SK-N-SH (cell line): Measurements from ENCODE around the gene RHOBTB1. TPM values are rescaled to one million over a fixed set of nuclear protein-coding genes. Genes with fewer than 3 reads are reported as not detected.

Experiments used
- CTCF ChIA-PET: fragments of 300-600, 350-600 bp; formaldehyde crosslinking; extraction: SDS; loops from one replicate; lab custom pipeline; 2021; lab: Yijun Ruan, JAX
- POLR2A ChIA-PET: fragments of 350-600 bp; sonication (Branson Sonifier 250); formaldehyde crosslinking; extraction: SDS; loops from one replicate; lab custom pipeline; 2020; ENCODE audit warnings: antibody characterized with exemption, inconsistent platforms; lab: Yijun Ruan, JAX
- DNase-seq: peaks from one replicate; pipeline ENCODE4 v3.0.0; 2012
- H2AFZ ChIP-seq: fragments of 200-600 bp; sonication (generic); 2 replicates; pipeline ENCODE4 v1.8.1; 2016; ENCODE audit warnings: antibody characterized with exemption, mild to moderate bottlenecking, low read depth
- H3F3A ChIP-seq: fragments of 200-600 bp; sonication (generic); replicated peaks from 2 replicates; pipeline ENCODE3; 2016; ENCODE audit warnings: antibody characterized with exemption, mild to moderate bottlenecking; ENCODE audit not compliant: insufficient read depth
- H3K27ac ChIP-seq, 2 experiments: fragments of 200-500 bp in 1 of 2; fragments of 200-600 bp in 1 of 2; sonication (Bioruptor generic) in 1 of 2; sonication (generic), shearing (Covaris generic) in 1 of 2; 2 replicates each; pipeline versions ENCODE4 v1.5.1 to v1.6.1; 2014 to 2016; ENCODE audit warnings: low read depth in 2 of 2, inconsistent platforms in 1 of 2, low read length in 1 of 2, mild to moderate bottlenecking in 1 of 2, mixed read lengths in 1 of 2
- H3K27me3 ChIP-seq: fragments of 200-600 bp; sonication (generic), shearing (Covaris generic); 2 replicates; pipeline ENCODE4 v1.6.1; 2016; ENCODE audit warnings: mixed run types; ENCODE audit not compliant: insufficient read depth
- H3K36me3 ChIP-seq, 2 experiments: fragments of 200-500 bp in 1 of 2; fragments of 200-600 bp in 1 of 2; sonication (Bioruptor generic) in 1 of 2; sonication (generic) in 1 of 2; replicated peaks in 1 of 2; 2 replicates each; pipeline versions ENCODE3 to v1.5.1; 2014 to 2016; ENCODE audit warnings: low read length in 1 of 2, mild to moderate bottlenecking in 1 of 2; ENCODE audit not compliant: insufficient read depth in 2 of 2, control insufficient read depth in 1 of 2
- H3K4me1 ChIP-seq, 2 experiments: fragments of 200-500 bp in 1 of 2; fragments of 200-600 bp in 1 of 2; sonication (Bioruptor generic) in 1 of 2; sonication (generic), shearing (Covaris generic) in 1 of 2; 2 replicates each; pipeline versions ENCODE4 v1.5.1 to v1.6.1; 2014 to 2016; ENCODE audit warnings: low read depth in 1 of 2, low read length in 1 of 2, mixed run types in 1 of 2; ENCODE audit not compliant: insufficient read depth in 2 of 2, control insufficient read depth in 1 of 2
- H3K4me2 ChIP-seq: fragments of 200-600 bp; sonication (generic), shearing (Covaris generic); 2 replicates; pipeline ENCODE4 v1.6.1; 2017; ENCODE audit warnings: mixed run types
- H3K4me3 ChIP-seq, 2 experiments: fragments of 200-500 bp in 1 of 2; fragments of 200-600 bp in 1 of 2; sonication (Bioruptor generic) in 1 of 2; sonication (generic), shearing (Covaris generic) in 1 of 2; 2 replicates each; pipeline versions ENCODE4 v1.5.1 to v1.8.1; 2014 to 2016; ENCODE audit warnings: low read depth in 2 of 2, inconsistent platforms in 1 of 2, low read length in 1 of 2, mild to moderate bottlenecking in 1 of 2, mixed read lengths in 1 of 2, moderate library complexity in 1 of 2
- H3K79me2 ChIP-seq: fragments of 200-600 bp; sonication (generic); 2 replicates; pipeline ENCODE4 v1.8.1; 2017; ENCODE audit warnings: mild to moderate bottlenecking; ENCODE audit not compliant: insufficient read depth
- H3K9ac ChIP-seq: fragments of 200-600 bp; sonication (generic); 2 replicates; pipeline ENCODE4 v1.6.1; 2017; ENCODE audit warnings: mixed run types
- H3K9me2 ChIP-seq: fragments of 200-600 bp; sonication (generic); 2 replicates; pipeline ENCODE4 v1.6.1; 2017; ENCODE audit warnings: mixed run types
- H3K9me3 ChIP-seq: fragments of 200-600 bp; sonication (generic); 2 replicates; pipeline ENCODE4 v1.6.1; 2017; ENCODE audit warnings: mixed run types, mild to moderate bottlenecking, moderate library complexity
- H4K20me1 ChIP-seq: fragments of 200-600 bp; sonication (generic); 2 replicates; pipeline ENCODE4 v1.6.1; 2017; ENCODE audit warnings: mild to moderate bottlenecking, mixed run types; ENCODE audit not compliant: insufficient read depth
- FOXJ3 ChIP-seq: sonication (generic); formaldehyde crosslinking; IDR thresholded peaks from 2 replicates; pipeline ENCODE4 v1.5.1; 2020; ENCODE audit warnings: mild to moderate bottlenecking, missing genetic modification reagents
- GABPA ChIP-seq: IDR thresholded peaks from 2 replicates; pipeline ENCODE4 v1.4.0; 2012; ENCODE audit warnings: low read depth, mild to moderate bottlenecking
- NFIC ChIP-seq: IDR thresholded peaks from 2 replicates; pipeline ENCODE4 v1.4.0; 2012; ENCODE audit warnings: borderline replicate concordance
- RCOR1 ChIP-seq: fragments of 150-350 bp; IDR thresholded peaks from 2 replicates; pipeline ENCODE4 v1.6.1; 2017; ENCODE audit warnings: antibody characterized with exemption, low read length
- RFX5 ChIP-seq: IDR thresholded peaks from 2 replicates; pipeline ENCODE4 v1.6.1; 2012; ENCODE audit warnings: mild to moderate bottlenecking, improper control_type of control experiment, low read length
- RXRA ChIP-seq: IDR thresholded peaks from 2 replicates; pipeline ENCODE4 v1.4.0; 2012; ENCODE audit warnings: low read depth, mild to moderate bottlenecking, borderline replicate concordance
- SIN3A ChIP-seq: IDR thresholded peaks from 2 replicates; pipeline ENCODE4 v1.6.1; 2012; ENCODE audit warnings: low read depth, mild to moderate bottlenecking, low read length, moderate library complexity, borderline replicate concordance
- SMC3 ChIP-seq: IDR thresholded peaks from 2 replicates; pipeline ENCODE4 v1.6.1; 2012; ENCODE audit warnings: low read depth, low read length, improper control_type of control experiment
- TEAD4 ChIP-seq: IDR thresholded peaks from 2 replicates; pipeline ENCODE4 v1.4.0; 2012; ENCODE audit warnings: mild to moderate bottlenecking, borderline replicate concordance; ENCODE audit not compliant: insufficient read depth
- USF2 ChIP-seq: fragments of 150-350 bp; IDR thresholded peaks from 2 replicates; pipeline ENCODE4 v1.6.1; 2017; ENCODE audit warnings: antibody characterized with exemption, low read length, low read depth, borderline replicate concordance
- YY1 ChIP-seq: IDR thresholded peaks from 2 replicates; pipeline ENCODE4 v1.4.0; 2012; ENCODE audit warnings: low read depth, mild to moderate bottlenecking
- WGBS: methylation state at CpG from one replicate; pipeline ENCODE4 v1.1.6; 2017; ENCODE audit warnings: low lambda C conversion rate; 5-methylcytosine and 5-hydroxymethylcytosine counted together
- polyA plus RNA-seq, 3 experiments: library from polyadenylated mRNA; depleted of rRNA; stranded (reverse); fragments of >200 nt; gene quantifications; 2 replicates each; pipeline ENCODE4 v1.2.3, GENCODE V29; 2012
- TF ChIP-seq, protein P1 (sequence below): IDR thresholded peaks from 2 replicates; pipeline ENCODE4 v1.4.0; 2012; ENCODE audit warnings: low read depth, borderline replicate concordance

The RHOBTB1 gene
- polyA plus RNA-seq, 1 of the 3 experiments (the other 2 are of a cell fraction) = 10.5 TPM

DNA sequence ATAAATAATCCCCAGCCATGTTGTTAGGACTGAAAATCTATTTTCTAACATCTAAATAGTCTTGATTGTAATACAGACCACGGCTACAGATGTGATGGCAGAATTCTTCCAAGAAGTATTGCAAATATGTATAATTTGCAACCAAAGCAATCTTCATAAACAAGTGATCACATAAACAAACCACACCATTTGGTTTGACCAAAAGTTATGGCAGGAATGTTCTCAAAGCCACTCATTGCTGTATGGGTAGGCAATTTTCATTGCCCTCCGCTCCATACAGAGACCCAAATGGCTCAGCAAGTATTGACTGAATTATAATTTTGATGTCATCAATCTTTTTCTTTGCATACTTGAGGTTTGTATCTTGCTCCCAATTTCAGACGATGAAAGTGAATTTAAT is 19.0 kb upstream of the RHOBTB1 start:
- Histone ChIP-seq H3K4me1 (peaks cover 20 to 28% of the 10 kb centered on the region in 2 experiments), H3K27ac (peak overlapping the region in 1 of 2 experiments; percentile 92; a peak in 3 of 4 replicates), H3K9ac (peak overlapping the region; percentile 39; the same call in 1 of the 2 replicates), H4K20me1 (no peaks in the 10 kb centered on the region), H3K27me3 (no peaks in the 10 kb centered on the region), H3K36me3 (no peaks in the 10 kb centered on the region), H3K4me3 (no peak overlapping the region), H3K9me3 (no peaks in the 10 kb centered on the region), H3K4me2 (0 out of 2 replicates have a peak overlapping the region, but pooled peaks have one; percentile 67), H3K79me2 (no peaks in the 10 kb centered on the region), H2AFZ (no peak overlapping the region; the same call in 1 of the 2 replicates), H3F3A (peaks cover 32% of the 10 kb centered on the region), H3K9me2 (no peaks in the 10 kb centered on the region)
- DNase-seq = no peak
- ChIA-PET CTCF (interaction anchor here (0.6 to 5.1 kb wide), 4 partner anchors 12 to 145 kb away, joined by 3 to 25 read pairs (median 5); no protein-coding TSS in a partner anchor), POLR2A (no interaction called here)
- WGBS = 70% methylated on average over 3 of the region's 3 CpGs
- TF ChIP-seq RFX5 = no peak
- no peak for TF ChIP-seq SMC3
- TF ChIP-seq SIN3A = no peak

DNA sequence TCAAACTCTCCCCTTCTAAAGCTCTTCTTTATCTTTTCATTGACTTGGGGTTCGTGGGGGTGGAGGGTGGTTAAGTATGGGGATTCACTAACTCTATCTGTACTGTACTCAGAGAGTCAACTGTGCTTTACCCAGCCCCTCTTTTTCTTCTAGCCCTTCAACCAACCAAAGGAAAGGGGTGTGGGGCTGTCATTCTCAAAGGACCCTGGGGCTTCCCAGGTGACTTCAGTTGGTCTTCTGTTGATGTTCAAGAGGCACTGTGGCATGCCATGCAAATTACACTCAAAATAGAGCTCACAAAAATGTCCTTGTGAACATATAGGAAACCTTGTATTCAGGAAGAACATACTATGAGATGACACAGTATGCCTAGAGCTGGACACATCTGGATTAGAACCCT is 16.9 kb upstream of the RHOBTB1 start:
- Histone ChIP-seq H2AFZ (no peak overlapping the region), H3K79me2 (no peaks in the 10 kb centered on the region), H3F3A (peaks cover 33% of the 10 kb centered on the region), H3K27me3 (no peaks in the 10 kb centered on the region), H3K36me3 (no peaks in the 10 kb centered on the region), H4K20me1 (no peaks in the 10 kb centered on the region), H3K9me3 (no peaks in the 10 kb centered on the region), H3K9me2 (no peaks in the 10 kb centered on the region), H3K9ac (no peak overlapping the region), H3K4me2 (no peak overlapping the region), H3K27ac (peak overlapping the region in 1 of 2 experiments; percentile 92; a peak in 2 of 4 replicates), H3K4me1 (peaks cover 34 to 37% of the 10 kb centered on the region in 2 experiments), H3K4me3 (no peak overlapping the region)
- no peak for TF ChIP-seq RCOR1
- TF ChIP-seq TEAD4 = no peak
- no peak for TF ChIP-seq RXRA
- no peak for TF ChIP-seq NFIC
- TF ChIP-seq FOXJ3 (CRISPR knock-in tag) = no peak
- no peak for TF ChIP-seq GABPA
- no peak for TF ChIP-seq USF2
- TF ChIP-seq YY1 = no peak
- TF ChIP-seq, protein P1, sequence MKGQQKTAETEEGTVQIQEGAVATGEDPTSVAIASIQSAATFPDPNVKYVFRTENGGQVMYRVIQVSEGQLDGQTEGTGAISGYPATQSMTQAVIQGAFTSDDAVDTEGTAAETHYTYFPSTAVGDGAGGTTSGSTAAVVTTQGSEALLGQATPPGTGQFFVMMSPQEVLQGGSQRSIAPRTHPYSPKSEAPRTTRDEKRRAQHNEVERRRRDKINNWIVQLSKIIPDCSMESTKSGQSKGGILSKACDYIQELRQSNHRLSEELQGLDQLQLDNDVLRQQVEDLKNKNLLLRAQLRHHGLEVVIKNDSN = no peak
- POLR2A ChIA-PET = interaction anchor here (1.0 kb wide), 1 partner anchor 17 kb away, joined by 6 read pairs; the partner anchor contains the start of gene RHOBTB1
- 70% methylated on average over 1 of the region's 1 CpG for WGBS
- DNase-seq = no peak
- CTCF ChIA-PET = interaction anchor here (0.9 to 5.1 kb wide), 7 partner anchors 12 to 516 kb away, joined by 3 to 25 read pairs (median 4); partner anchors contain the start of gene RHOBTB1
